K562 (cell line): Measurements from ENCODE around the gene PRDM2. TPM values are rescaled to one million over a fixed set of nuclear protein-coding genes. Genes with fewer than 3 reads are reported as not detected.

ENCODE experiments used
- ATAC-seq: fragments of 200-7000 bp; cut with Tn5 transposase; 3 replicates; pipeline ENCODE4 v1.9.1; 2020; ENCODE audit warnings: moderate library complexity
- BruUV-seq: library from RNA; stranded (reverse); fragments of 400-500 nt; replicated peaks from 2 replicates; lab custom pipeline; 2021; lab: Mats Ljungman, UMichigan
- CTCF ChIA-PET: fragments of 300-600 bp; formaldehyde crosslinking; extraction: SDS; loops from one replicate; lab custom pipeline; 2021; ENCODE audit warnings: low intra/inter-chr PET ratio; lab: Yijun Ruan, JAX
- POLR2A ChIA-PET: fragments of 300-600, 350-650 bp; sonication (Branson Sonifier 250); formaldehyde crosslinking; extraction: SDS; loops from one replicate; lab custom pipeline; 2021; ENCODE audit warnings: antibody characterized with exemption, inconsistent platforms; lab: Yijun Ruan, JAX
- DNase-seq, 4 experiments: peaks; one replicate each; pipeline versions ENCODE4 v3.0.0 to v3.0.0-alpha.2; 2011 to 2018; ENCODE audit warnings: low spot score in 3 of 4, mixed read lengths in 3 of 4; ENCODE audit errors: extremely low read depth in 1 of 4
- FAIRE-seq: peaks from 2 replicates; lab custom pipeline; 2011; peaks lifted over from hg19 to GRCh38; lab: Jason Lieb, UNC
- H2AFZ ChIP-seq: 2 replicates; pipeline ENCODE4 v1.6.0; 2011; ENCODE audit warnings: low read depth, low read length, control low read depth, inconsistent platforms
- H3K27ac ChIP-seq: fragments of 200-600 bp; 3 replicates; pipeline ENCODE4 v1.8.0; 2011; ENCODE audit warnings: low read depth, mild to moderate bottlenecking, control low read depth, inconsistent platforms, low read length, moderate library complexity, mixed read lengths; ENCODE audit errors: extremely low read depth
- H3K27me3 ChIP-seq, 2 experiments: fragments of 300-600 bp in 1 of 2; 2 replicates in 1 of 2; 3 replicates in 1 of 2; pipeline versions ENCODE4 v1.6.0 to v1.8.0; 2011; ENCODE audit warnings: inconsistent platforms in 2 of 2, low read length in 2 of 2, mild to moderate bottlenecking in 1 of 2, mixed read lengths in 1 of 2, moderate library complexity in 1 of 2; ENCODE audit not compliant: control insufficient read depth in 2 of 2, insufficient read depth in 2 of 2
- H3K36me3 ChIP-seq: fragments of 300-600 bp; 3 replicates; pipeline ENCODE4 v1.8.0; 2011; ENCODE audit warnings: mild to moderate bottlenecking, low read length, inconsistent platforms; ENCODE audit not compliant: control insufficient read depth, insufficient read depth
- H3K4me1 ChIP-seq, 2 experiments: fragments of 200-600 bp in 1 of 2; replicated peaks in 1 of 2; 2 replicates in 1 of 2; 3 replicates in 1 of 2; pipeline versions ENCODE4 v1.5.1 to v1.8.0; 2011; ENCODE audit warnings: inconsistent platforms in 2 of 2, low read length in 2 of 2, mild to moderate bottlenecking in 1 of 2, mixed read lengths in 1 of 2, moderate library complexity in 1 of 2; ENCODE audit not compliant: control insufficient read depth in 2 of 2, insufficient read depth in 2 of 2
- H3K4me2 ChIP-seq: 2 replicates; pipeline ENCODE4 v1.6.1; 2011; ENCODE audit warnings: low read length, control low read depth, inconsistent platforms, mixed read lengths; ENCODE audit not compliant: insufficient read depth
- H3K4me3 ChIP-seq: fragments of 200-600 bp; sonication (generic), shearing (Covaris generic); 2 replicates; pipeline ENCODE4 v1.5.1; 2016; ENCODE audit warnings: control low read depth, inconsistent platforms
- H3K79me2 ChIP-seq: fragments of 200-600 bp; 3 replicates; pipeline ENCODE4 v1.8.0; 2011; ENCODE audit warnings: low read length, inconsistent platforms; ENCODE audit not compliant: control insufficient read depth, insufficient read depth
- H3K9ac ChIP-seq, 2 experiments: 2 replicates each; pipeline versions ENCODE4 v1.6.0 to v1.6.1; 2011; ENCODE audit warnings: low read depth in 2 of 2, low read length in 2 of 2, control low read depth in 1 of 2, inconsistent platforms in 1 of 2, mild to moderate bottlenecking in 1 of 2, mixed read lengths in 1 of 2; ENCODE audit not compliant: insufficient read depth in 1 of 2
- H3K9me1 ChIP-seq: one replicate; pipeline ENCODE4 v1.6.0; 2011; ENCODE audit warnings: inconsistent platforms, mild to moderate bottlenecking, low read length, moderate library complexity; ENCODE audit not compliant: control insufficient read depth, insufficient read depth
- H3K9me3 ChIP-seq: replicated peaks from 2 replicates; pipeline ENCODE4 v1.5.1; 2011; ENCODE audit warnings: low read depth, low read length, inconsistent platforms; ENCODE audit not compliant: control insufficient read depth, insufficient read depth
- H4K20me1 ChIP-seq: replicated peaks from 2 replicates; pipeline ENCODE4 v1.6.1; 2011; ENCODE audit warnings: low read length, inconsistent platforms, mixed read lengths; ENCODE audit not compliant: control insufficient read depth, insufficient read depth
- GABPA ChIP-seq: fragments of 200-800 bp; sonication (Bioruptor generic); conservative IDR thresholded peaks from 2 replicates; pipeline ENCODE4 v1.6.1; 2016; ENCODE audit warnings: low read depth, missing genetic modification characterization, missing compliant biosample characterization
- LEF1 ChIP-seq: fragments of 450-650 bp; IDR thresholded peaks from 2 replicates; pipeline ENCODE4 v1.6.1; 2016; ENCODE audit warnings: mild to moderate bottlenecking
- MTA2 ChIP-seq: fragments of 450-650 bp; IDR thresholded peaks from 2 replicates; pipeline ENCODE4 v1.6.1; 2016; ENCODE audit warnings: low read depth
- NFIX ChIP-seq: fragments of 250-450 bp; sonication (Bioruptor Pico); IDR thresholded peaks from 2 replicates; pipeline ENCODE4 v1.4.0; 2020; ENCODE audit warnings: low read depth, mild to moderate bottlenecking, moderate library complexity
- RBM39 ChIP-seq: fragments of 200-400 bp; formaldehyde crosslinking; optimal IDR thresholded peaks from 2 replicates; pipeline ENCODE3; 2018; ENCODE audit warnings: low read depth, low read length
- SREBF1 ChIP-seq: fragments of 150-350 bp; IDR thresholded peaks from 2 replicates; pipeline ENCODE4 v1.6.1; 2014; ENCODE audit warnings: antibody characterized with exemption, low read depth, low read length, borderline replicate concordance
- SREBF2 ChIP-seq: sonication (generic); formaldehyde crosslinking; IDR thresholded peaks from 2 replicates; pipeline ENCODE4 v1.4.0; 2020; ENCODE audit warnings: mild to moderate bottlenecking, missing genetic modification reagents
- TBP ChIP-seq: optimal IDR thresholded peaks from 2 replicates; pipeline ENCODE3; 2011; ENCODE audit warnings: low read depth, low read length, improper control_type of control experiment
- ZNF124 ChIP-seq: sonication (generic); formaldehyde crosslinking; IDR thresholded peaks from 2 replicates; pipeline ENCODE4 v1.8.1; 2022; ENCODE audit warnings: missing genetic modification reagents
- ZNF699 ChIP-seq: fragments of 250-450 bp; sonication (Bioruptor Pico); IDR thresholded peaks from 2 replicates; pipeline ENCODE4 v1.8.0; 2021; ENCODE audit warnings: mild to moderate bottlenecking, moderate library complexity; ENCODE audit not compliant: insufficient replicate concordance
- WGBS: fragments of 100-300 bp; shearing (Covaris generic); methylation state at CpG from one replicate; pipeline ENCODE4 v1.1.6; 2016; ENCODE audit warnings: low coverage, mixed read lengths; ENCODE audit not compliant: insufficient coverage; ENCODE audit errors: missing lambda C conversion rate; 5-methylcytosine and 5-hydroxymethylcytosine counted together
- in situ Hi-C: fragments of 300-500 bp; cut with MboI; formaldehyde crosslinking; loops from 4 replicates; pipeline ENCODE4 v1.15.0; 2018; ENCODE audit warnings: inconsistent platforms, mixed read lengths
- intact Hi-C: fragments of 100-400 bp; cut with micrococcal nuclease; formaldehyde crosslinking; loops from 2 replicates; pipeline ENCODE4 v1.14.2; 2022
- polyA plus RNA-seq, 8 experiments: library from polyadenylated mRNA; depleted of rRNA in 4 of 8; stranded (reverse) in 5 of 8; unstranded in 3 of 8; fragments of >200 nt; fragmentation: Nextera tagmentation in 2 of 8; fragmentation: Illumina TruSeq in 1 of 8; extraction: Ambion mirVana in 2 of 8; extraction: Trizol in 1 of 8; gene quantifications; 2 replicates each; pipeline versions ENCODE4 v1.2.1 to v1.2.3, GENCODE V29; 2011 to 2014; ENCODE audit warnings: inconsistent platforms in 1 of 8, missing spikeins in 1 of 8
- total RNA-seq, 7 experiments: library from RNA; depleted of rRNA in 6 of 7; stranded (reverse); fragments of >200 nt in 6 of 7; fragmentation: Illumina TruSeq in 2 of 7; extraction: Trizol in 2 of 7; gene quantifications; 2 replicates each; pipeline versions ENCODE4 v1.2.1 to v1.2.3, GENCODE V29; 2011 to 2021; ENCODE audit warnings: low replicate concordance in 1 of 7
- TF ChIP-seq, protein P1 (sequence below): fragments of 250-450 bp; sonication (Bioruptor Pico); IDR thresholded peaks from 2 replicates; pipeline ENCODE4 v1.5.0; 2021; ENCODE audit warnings: mild to moderate bottlenecking, moderate library complexity
- TF ChIP-seq, protein P2 (sequence below): fragments of 200-800 bp; sonication (Bioruptor generic); IDR thresholded peaks from 2 replicates; pipeline ENCODE4 v1.6.1; 2016; ENCODE audit warnings: missing genetic modification characterization, missing compliant biosample characterization

The PRDM2 gene
- total and polyA plus RNA-seq, 9 of the 15 experiments (the other 6 are each of a cell fraction or from before 2014, with no cell fraction given), result 5.4 to 27.6 (median 12.5) TPM

- TF ChIP-seq, protein P1, sequence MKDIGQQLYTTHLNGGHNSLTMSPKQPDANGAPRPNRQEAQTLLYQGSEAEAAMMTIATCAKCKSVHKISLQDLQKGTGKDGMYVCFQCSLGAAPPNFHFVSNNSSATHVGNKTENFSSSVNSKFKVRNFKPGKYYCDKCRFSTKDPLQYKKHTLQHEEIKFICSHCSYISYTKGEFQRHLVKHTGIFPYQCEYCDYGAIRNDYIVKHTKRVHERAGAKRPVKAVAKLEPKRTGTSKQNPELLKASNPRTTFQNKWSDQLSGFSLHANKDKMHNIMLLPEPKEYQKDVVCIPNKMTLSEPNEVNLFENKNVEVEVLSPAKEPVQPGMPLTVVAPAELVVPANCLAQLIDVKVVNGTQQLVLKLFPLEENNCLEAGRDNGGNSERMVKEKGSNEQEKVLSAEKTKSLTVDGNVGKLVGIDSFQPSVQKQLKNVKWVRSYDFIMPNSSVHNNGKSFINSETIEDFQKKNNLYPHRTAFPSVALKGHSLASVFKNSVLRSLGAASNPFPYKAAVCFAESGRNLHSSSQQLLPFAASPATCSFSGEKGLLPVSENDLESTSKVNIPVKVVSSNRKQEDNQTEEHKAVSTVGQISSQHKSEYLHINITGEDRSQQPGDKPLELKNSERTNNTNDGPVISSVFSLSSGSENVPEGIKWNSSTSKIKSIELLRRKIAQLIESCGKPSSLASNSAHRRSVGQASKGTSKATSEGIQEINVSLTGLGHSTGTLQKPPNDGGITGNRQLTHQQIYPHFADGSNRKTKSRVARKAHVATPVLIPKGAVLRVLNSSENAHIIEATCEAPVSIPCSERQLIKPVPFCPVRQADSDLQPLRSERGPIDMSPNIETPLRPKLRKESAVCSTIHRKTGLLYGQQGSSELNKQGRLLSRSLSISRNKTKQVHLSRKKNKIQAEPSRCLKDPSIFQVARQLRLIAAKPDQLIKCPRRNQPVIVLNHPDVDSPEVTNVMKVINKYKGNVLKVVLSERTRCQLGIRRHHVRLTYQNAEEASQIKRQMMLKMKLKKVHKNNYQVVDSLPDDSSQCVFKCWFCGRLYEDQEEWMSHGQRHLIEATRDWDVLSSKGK (CRISPR knock-in tag), result no peak
- TF ChIP-seq ZNF699 (CRISPR knock-in tag) (no peak), GABPA (no peak), NFIX (CRISPR knock-in tag) (no peak)
Measured at GRCh38 chr1:13790290-13791030, 90.5 kb downstream of the PRDM2 start (continued).

- ChIA-PET CTCF (no interaction called here), POLR2A (interaction anchor here (2.0 kb wide), 1 partner anchor 9 kb away, joined by 8 read pairs; no protein-coding TSS in a partner anchor)
- TF ChIP-seq SREBF2 (CRISPR knock-in tag) (no peak), ZNF124 (CRISPR knock-in tag) (no peak), MTA2 (no peak), TBP (no peak), LEF1 (no peak), RBM39 (no peak), SREBF1 (no peak)
- TF ChIP-seq, protein P2, sequence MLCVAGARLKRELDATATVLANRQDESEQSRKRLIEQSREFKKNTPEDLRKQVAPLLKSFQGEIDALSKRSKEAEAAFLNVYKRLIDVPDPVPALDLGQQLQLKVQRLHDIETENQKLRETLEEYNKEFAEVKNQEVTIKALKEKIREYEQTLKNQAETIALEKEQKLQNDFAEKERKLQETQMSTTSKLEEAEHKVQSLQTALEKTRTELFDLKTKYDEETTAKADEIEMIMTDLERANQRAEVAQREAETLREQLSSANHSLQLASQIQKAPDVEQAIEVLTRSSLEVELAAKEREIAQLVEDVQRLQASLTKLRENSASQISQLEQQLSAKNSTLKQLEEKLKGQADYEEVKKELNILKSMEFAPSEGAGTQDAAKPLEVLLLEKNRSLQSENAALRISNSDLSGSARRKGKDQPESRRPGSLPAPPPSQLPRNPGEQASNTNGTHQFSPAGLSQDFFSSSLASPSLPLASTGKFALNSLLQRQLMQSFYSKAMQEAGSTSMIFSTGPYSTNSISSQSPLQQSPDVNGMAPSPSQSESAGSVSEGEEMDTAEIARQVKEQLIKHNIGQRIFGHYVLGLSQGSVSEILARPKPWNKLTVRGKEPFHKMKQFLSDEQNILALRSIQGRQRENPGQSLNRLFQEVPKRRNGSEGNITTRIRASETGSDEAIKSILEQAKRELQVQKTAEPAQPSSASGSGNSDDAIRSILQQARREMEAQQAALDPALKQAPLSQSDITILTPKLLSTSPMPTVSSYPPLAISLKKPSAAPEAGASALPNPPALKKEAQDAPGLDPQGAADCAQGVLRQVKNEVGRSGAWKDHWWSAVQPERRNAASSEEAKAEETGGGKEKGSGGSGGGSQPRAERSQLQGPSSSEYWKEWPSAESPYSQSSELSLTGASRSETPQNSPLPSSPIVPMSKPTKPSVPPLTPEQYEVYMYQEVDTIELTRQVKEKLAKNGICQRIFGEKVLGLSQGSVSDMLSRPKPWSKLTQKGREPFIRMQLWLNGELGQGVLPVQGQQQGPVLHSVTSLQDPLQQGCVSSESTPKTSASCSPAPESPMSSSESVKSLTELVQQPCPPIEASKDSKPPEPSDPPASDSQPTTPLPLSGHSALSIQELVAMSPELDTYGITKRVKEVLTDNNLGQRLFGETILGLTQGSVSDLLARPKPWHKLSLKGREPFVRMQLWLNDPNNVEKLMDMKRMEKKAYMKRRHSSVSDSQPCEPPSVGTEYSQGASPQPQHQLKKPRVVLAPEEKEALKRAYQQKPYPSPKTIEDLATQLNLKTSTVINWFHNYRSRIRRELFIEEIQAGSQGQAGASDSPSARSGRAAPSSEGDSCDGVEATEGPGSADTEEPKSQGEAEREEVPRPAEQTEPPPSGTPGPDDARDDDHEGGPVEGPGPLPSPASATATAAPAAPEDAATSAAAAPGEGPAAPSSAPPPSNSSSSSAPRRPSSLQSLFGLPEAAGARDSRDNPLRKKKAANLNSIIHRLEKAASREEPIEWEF (CRISPR knock-in tag), result no peak
Measured at GRCh38 chr1:13792419-13792818, 92.4 kb downstream of the PRDM2 start.

More at GRCh38 chr1:13792419-13792818, 92.4 kb downstream of the PRDM2 start:
- Histone ChIP-seq H3K4me3 (no peak overlapping the region), H3K4me1 (no peaks in the 10 kb centered on the region), H3K4me2 (no peak overlapping the region), H3K27me3 (no peaks in the 10 kb centered on the region), H3K9me3 (no peaks in the 10 kb centered on the region), H4K20me1 (peaks cover 16% of the 10 kb centered on the region; the same call in 1 of the 2 replicates), H3K36me3 (peaks cover 13% of the 10 kb centered on the region; the same call in 2 of the 3 replicates), H2AFZ (no peak overlapping the region), H3K9me1 (no peaks in the 10 kb centered on the region), H3K27ac (no peak overlapping the region), H3K79me2 (no peaks in the 10 kb centered on the region), H3K9ac (no peak overlapping the region)
- no peak for ATAC-seq
- in situ Hi-C loops, result no loop called here
- no TSS peak for BruUV-seq
- WGBS, result 96% methylated on average over 6 of the region's 6 CpGs
- no peak for DNase-seq
- no peak for FAIRE-seq
- intact Hi-C loops, result no loop called here
